ENCODE measurements around the gene IGFL4. TPM values are rescaled to one million over a fixed set of nuclear protein-coding genes. Genes with fewer than 3 reads are reported as not detected.
"Not testable (repeated sequence)": the region's sequence is repeated elsewhere in the genome, so short reads cannot be mapped to it uniquely, and the experiment has no call there.

The IGFL4 gene
- total and polyA plus RNA-seq, 4 donors = not detected

DNA sequence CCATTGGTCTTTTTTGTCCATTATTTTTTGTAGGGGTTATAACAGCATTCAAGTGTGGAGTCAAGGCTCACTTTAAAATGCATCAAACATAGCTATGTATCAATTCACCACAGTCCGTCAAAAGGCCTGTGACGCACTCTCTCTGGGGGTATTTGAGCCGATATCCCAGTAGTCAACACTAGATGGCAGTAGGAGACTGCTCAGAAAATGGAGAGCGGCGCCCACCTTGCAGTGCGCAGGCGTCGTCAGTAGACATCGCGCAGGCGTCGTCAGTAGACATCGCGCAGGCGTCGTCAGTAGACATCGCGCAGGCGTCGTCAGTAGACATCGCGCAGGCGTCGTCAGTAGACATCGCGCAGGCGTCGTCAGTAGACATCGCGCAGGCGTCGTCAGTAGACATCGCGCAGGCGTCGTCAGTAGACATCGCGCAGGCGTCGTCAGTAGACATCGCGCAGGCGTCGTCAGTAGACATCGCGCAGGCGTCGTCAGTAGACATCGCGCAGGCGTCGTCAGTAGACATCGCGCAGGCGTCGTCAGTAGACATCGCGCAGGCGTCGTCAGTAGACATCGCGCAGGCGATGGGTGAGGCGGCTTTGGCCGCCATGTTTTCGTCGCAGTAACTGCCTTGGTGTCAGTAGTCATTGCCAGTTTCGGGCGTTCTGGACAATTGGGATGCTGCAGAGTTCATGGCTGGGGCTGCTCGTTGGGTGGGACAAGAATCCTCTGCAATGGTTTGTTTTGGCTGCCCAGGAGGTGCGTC lies 38.0 kb upstream of the IGFL4 start:
- DNase-seq; intact Hi-C loops (cut with DNase I); H3K4me1 ChIP-seq (ENCODE audit: control insufficient read depth in 1 of 2, insufficient read depth in 2 of 2, low read length in 2 of 2); ATAC-seq (ENCODE audit: low FRiP score); H3K36me3 ChIP-seq (ENCODE audit: control insufficient read depth in 1 of 2, insufficient read depth in 2 of 2, low read length in 1 of 2); H3K4me3 ChIP-seq (ENCODE audit: low read length in 2 of 2); H3K9me3 ChIP-seq (ENCODE audit: control insufficient read depth, low read length); H3K27me3 ChIP-seq (ENCODE audit: control insufficient read depth in 1 of 2, insufficient read depth in 2 of 2, low read length in 1 of 2); H3K27ac ChIP-seq (ENCODE audit: low read depth in 1 of 2, low read length in 2 of 2): not testable (repeated sequence)
- 14 to 21% methylated on average over 36 to 44 of the region's 71 CpGs for WGBS, 2 donors

DNA sequence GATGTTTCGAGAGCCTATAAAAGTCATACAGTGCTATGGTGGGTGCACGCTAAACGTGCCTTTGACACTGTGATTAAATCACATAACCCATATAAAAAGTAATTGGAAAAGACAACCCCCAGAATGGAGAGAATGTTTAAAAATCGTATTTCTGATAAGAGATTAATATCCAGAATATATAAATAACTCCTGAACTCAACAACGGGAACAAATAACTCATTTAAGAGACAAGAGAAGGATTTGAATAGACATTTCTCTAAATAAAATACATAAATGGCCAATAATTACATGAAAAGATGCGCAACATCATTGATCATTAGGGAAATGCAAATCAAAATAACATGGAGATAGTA lies 37.0 kb upstream of the IGFL4 start:
- DNase-seq (no peak), ATAC-seq (ENCODE audit: low FRiP score) (no peak)
- Histone ChIP-seq H3K36me3 (ENCODE audit: control insufficient read depth in 1 of 2, insufficient read depth in 2 of 2, low read length in 1 of 2) (no peaks in the 10 kb centered on the region), H3K27ac (ENCODE audit: low read depth in 1 of 2, low read length in 2 of 2) (no peak overlapping the region), H3K4me1 (ENCODE audit: control insufficient read depth in 1 of 2, insufficient read depth in 2 of 2, low read length in 2 of 2) (no peaks in the 10 kb centered on the region), H3K27me3 (ENCODE audit: control insufficient read depth in 1 of 2, insufficient read depth in 2 of 2, low read length in 1 of 2) (peaks cover 0 to 9% of the 10 kb centered on the region in 2 donors), H3K9me3 (ENCODE audit: control insufficient read depth, low read length) (peaks cover 3% of the 10 kb centered on the region), H3K4me3 (ENCODE audit: low read length in 2 of 2) (no peak overlapping the region)
- intact Hi-C loops (cut with DNase I) = no loop called here
- WGBS, 2 donors = 21 to 22% methylated on average over 6 of the region's 6 CpGs

DNA sequence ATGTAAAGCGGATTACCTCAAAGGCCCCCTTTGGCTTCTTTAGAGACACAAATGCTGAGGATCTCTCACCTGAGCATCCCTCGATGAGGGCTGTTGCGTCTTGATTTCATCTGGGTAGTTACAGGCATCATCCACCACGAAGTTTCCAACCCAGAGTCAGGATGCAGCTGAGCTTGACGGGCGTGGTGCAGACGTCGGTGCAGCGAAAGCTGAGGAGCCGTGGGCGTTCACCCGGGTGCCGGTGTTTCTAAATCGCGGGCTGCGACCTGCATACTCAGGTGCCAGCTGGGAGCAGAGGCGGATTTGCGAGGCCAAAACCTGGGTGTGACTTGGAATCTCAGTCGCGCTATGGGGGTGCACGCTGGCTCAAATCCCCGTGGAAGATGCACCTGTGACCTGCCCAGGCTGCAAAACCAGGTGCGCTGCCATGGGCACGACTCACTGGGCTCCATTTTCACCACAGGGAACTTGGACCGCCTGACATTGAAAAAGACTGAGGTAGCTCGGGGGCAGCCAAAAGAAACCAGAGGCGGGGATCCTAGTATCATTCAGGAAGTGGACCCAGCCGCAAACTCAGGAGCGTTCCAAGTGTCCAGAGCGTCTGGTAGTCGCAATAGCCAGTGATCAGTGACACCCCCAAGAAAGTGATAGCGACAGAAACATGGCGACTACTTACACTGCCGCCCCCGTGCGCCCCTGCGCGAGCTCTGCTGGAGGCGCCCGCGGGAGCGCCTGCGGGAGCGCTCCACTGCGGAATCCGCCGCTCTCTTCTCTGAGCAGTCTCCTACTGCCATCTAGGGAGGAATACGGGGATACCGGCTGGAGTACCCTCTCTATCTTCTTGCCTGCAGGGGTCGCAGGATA lies 36.4 kb upstream of the IGFL4 start:
- no peak for DNase-seq
- peaks cover 0 to 9% of the 10 kb centered on the region in 2 donors for H3K27me3 ChIP-seq (ENCODE audit: control insufficient read depth in 1 of 2, insufficient read depth in 2 of 2, low read length in 1 of 2)

DNA sequence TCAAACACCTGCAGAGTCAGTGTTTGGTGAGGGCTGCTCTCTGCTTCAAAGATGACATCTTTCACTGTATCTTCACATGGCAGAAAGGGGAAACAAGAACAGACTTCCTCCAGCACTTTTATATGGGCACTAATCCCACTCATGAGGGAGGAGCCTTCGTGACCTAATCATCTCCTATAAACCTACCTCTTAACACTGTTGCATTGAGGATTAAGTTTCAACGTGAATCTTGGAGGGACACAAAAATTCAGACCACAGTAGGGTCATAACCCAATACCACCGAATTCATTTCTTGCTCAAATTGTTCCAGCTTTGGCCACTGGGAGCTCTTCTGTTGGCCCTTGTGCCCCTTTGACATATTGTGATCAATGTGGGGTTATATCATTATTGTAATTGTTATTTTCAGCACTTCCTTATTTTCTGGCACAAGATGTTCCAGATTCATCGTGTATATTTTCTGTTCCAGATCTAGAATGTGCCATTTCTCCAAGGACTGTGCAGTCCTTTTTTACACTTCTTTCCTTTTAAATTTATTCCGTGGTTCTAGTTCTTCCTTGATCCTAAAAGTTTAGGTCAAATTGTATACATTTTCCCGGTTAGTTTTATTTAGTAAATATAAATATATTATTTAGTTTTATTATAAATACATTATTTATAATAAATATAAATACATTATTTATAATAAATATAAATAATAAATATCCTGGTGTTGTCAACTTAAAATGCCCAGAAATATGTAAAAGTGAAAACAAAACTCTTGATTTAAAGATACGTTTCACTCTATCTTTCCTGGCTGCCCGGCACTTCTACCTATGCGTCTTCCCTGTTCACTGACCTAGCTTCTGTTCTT lies 35.5 kb upstream of the IGFL4 start:
- peaks cover 3% of the 10 kb centered on the region for H3K9me3 ChIP-seq (ENCODE audit: control insufficient read depth, low read length)
- H3K27me3 ChIP-seq (ENCODE audit: control insufficient read depth in 1 of 2, insufficient read depth in 2 of 2, low read length in 1 of 2) = peaks cover 0 to 9% of the 10 kb centered on the region in 2 donors
- no peak overlapping the region for H3K27ac ChIP-seq (ENCODE audit: low read depth in 1 of 2, low read length in 2 of 2)
- no peaks in the 10 kb centered on the region for H3K36me3 ChIP-seq (ENCODE audit: control insufficient read depth in 1 of 2, insufficient read depth in 2 of 2, low read length in 1 of 2)
- no peaks in the 10 kb centered on the region for H3K4me1 ChIP-seq (ENCODE audit: control insufficient read depth in 1 of 2, insufficient read depth in 2 of 2, low read length in 2 of 2)
- H3K4me3 ChIP-seq (ENCODE audit: low read length in 2 of 2) = no peak overlapping the region
- DNase-seq (no peak), ATAC-seq (ENCODE audit: low FRiP score) (no peak)
- intact Hi-C loops (cut with DNase I) = no loop called here
- WGBS, 2 donors = 36 to 37% methylated on average over 9 of the region's 9 CpGs

More for the DNA sequence above, 36.4 kb upstream of the IGFL4 start:
- ATAC-seq (ENCODE audit: low FRiP score) = no peak
- H3K27ac ChIP-seq (ENCODE audit: low read depth in 1 of 2, low read length in 2 of 2) = no peak overlapping the region
- intact Hi-C loops (cut with DNase I) = no loop called here
- peaks cover 3% of the 10 kb centered on the region for H3K9me3 ChIP-seq (ENCODE audit: control insufficient read depth, low read length)
- WGBS, 2 donors = 2% methylated on average over 50 of the region's 50 CpGs
- no peaks in the 10 kb centered on the region for H3K36me3 ChIP-seq (ENCODE audit: control insufficient read depth in 1 of 2, insufficient read depth in 2 of 2, low read length in 1 of 2)
- no peak overlapping the region for H3K4me3 ChIP-seq (ENCODE audit: low read length in 2 of 2)
- no peaks in the 10 kb centered on the region for H3K4me1 ChIP-seq (ENCODE audit: control insufficient read depth in 1 of 2, insufficient read depth in 2 of 2, low read length in 2 of 2)

DNA sequence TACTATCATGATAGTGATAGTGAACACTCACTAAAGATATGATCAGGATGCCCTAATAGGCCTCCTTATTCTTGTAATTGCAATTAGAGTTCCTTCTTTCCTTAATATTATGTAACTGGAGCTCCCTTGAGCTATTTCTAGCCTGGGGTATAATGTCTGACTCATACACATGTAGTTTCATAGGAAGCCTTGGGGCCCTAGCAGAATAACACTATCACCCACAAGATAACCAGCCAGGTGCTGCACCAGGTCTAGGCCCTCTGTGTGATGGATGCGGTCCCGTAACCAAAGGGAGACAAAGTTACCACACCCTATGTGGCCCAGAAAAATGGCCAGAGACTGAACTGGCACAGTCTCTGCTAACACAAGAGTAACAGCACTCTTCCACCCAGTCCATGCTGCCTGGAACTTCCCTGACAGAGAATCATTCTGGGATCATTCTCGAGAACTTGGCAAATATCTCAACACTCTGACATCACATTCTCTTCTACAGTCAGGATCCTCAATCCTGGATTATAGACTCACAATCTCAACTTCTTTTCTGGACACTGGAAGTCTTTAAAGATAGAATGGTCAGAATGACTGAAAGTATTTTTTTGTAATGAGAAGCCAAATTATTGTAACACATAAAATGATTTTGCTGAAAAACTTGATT lies 32.6 kb upstream of the IGFL4 start:
- Histone ChIP-seq H3K4me3 (ENCODE audit: low read length in 2 of 2) (no peak overlapping the region), H3K9me3 (ENCODE audit: control insufficient read depth, low read length) (peaks cover 4% of the 10 kb centered on the region), H3K27ac (ENCODE audit: low read depth in 1 of 2, low read length in 2 of 2) (no peak overlapping the region), H3K36me3 (ENCODE audit: control insufficient read depth in 1 of 2, insufficient read depth in 2 of 2, low read length in 1 of 2) (no peaks in the 10 kb centered on the region), H3K4me1 (ENCODE audit: control insufficient read depth in 1 of 2, insufficient read depth in 2 of 2, low read length in 2 of 2) (no peaks in the 10 kb centered on the region), H3K27me3 (ENCODE audit: control insufficient read depth in 1 of 2, insufficient read depth in 2 of 2, low read length in 1 of 2) (peaks cover 0 to 10% of the 10 kb centered on the region in 2 donors)
- 76 to 80% methylated on average over 3 of the region's 3 CpGs for WGBS, 2 donors
- intact Hi-C loops (cut with DNase I) = no loop called here
- ATAC-seq (ENCODE audit: low FRiP score) (no peak), DNase-seq (no peak)

DNA sequence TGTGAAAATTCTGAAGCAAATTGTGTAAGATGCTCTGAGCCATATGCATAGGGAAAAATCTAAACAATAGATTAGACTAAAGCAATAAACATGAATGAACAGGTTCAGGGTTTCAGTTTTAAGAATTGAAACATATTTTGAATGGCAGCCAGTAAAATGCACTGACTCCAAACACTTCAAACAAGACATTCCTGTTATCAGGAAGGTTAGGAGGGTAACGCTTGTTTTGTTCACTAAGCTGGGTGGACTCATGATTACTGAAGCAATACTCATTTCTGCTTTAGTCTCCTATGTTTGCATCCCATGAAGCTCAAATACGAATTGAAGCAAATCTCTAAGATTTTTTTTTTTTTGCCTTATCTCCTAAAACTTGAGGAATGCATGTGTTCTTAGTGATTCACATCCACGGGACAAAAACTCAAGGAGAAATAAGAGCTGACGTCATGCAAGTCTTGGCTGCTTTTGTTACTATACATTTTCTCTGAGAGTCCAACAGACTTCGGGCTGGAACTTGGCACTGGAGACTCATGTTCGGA lies 29.1 kb upstream of the IGFL4 start:
- ATAC-seq (ENCODE audit: low FRiP score) = no peak
- intact Hi-C loops (cut with DNase I) = no loop called here
- DNase-seq = no peak
- 3 to 9% methylated on average over 6 of the region's 6 CpGs for WGBS, 2 donors
- no peak overlapping the region for H3K27ac ChIP-seq (ENCODE audit: low read depth in 1 of 2, low read length in 2 of 2)
- peaks cover 0 to 2% of the 10 kb centered on the region in 2 donors for H3K27me3 ChIP-seq (ENCODE audit: control insufficient read depth in 1 of 2, insufficient read depth in 2 of 2, low read length in 1 of 2)
- no peaks in the 10 kb centered on the region for H3K4me1 ChIP-seq (ENCODE audit: control insufficient read depth in 1 of 2, insufficient read depth in 2 of 2, low read length in 2 of 2)
- H3K36me3 ChIP-seq (ENCODE audit: control insufficient read depth in 1 of 2, insufficient read depth in 2 of 2, low read length in 1 of 2) = no peaks in the 10 kb centered on the region
- peaks cover 3% of the 10 kb centered on the region for H3K9me3 ChIP-seq (ENCODE audit: control insufficient read depth, low read length)
- H3K4me3 ChIP-seq (ENCODE audit: low read length in 2 of 2) = no peak overlapping the region

DNA sequence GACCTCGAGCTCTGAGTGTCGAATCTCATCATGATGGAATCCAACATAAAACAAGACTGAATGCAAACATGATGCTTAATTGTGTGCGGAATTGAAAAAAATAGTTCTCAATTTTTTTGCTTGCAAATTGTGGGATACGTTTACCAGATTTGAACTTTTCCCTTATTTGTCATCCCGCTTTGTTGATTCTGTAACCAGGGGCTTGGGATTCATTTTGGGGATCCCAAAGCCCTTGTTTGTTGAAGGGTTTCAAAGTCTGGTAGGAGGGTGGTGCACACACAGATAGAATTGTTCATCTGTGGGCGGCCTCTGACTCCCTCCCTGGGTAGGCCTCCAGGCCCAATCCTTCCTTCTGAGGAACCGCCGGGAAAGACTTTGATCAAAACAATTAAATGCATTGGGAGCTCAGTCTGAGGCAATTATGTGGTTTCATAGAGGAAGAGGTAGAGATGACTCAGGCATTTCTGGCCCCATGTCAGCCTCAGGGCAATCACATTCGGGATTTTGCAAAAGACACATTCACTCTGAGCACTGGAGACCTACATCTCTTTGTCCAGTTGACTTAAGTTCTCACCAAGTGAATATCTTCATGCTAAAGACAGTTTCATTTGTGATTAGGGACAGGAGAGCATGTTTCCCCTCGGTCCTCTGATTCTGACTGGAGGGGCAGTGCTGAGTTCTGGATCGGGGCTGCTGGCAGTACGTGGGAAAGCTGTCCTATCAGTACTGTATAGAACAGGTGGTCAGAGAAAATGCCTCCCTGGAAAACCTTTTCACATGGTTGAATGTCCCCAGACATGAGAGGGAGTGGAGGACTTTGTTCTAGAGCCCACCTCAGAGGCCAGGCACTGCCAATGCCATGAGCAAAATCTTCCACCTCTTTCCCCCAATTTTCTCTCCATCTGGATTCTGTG lies 27.8 kb upstream of the IGFL4 start:
- ATAC-seq (ENCODE audit: low FRiP score) (no peak), DNase-seq (no peak)
- Histone ChIP-seq H3K27me3 (ENCODE audit: control insufficient read depth in 1 of 2, insufficient read depth in 2 of 2, low read length in 1 of 2) (peaks cover 0 to 2% of the 10 kb centered on the region in 2 donors), H3K36me3 (ENCODE audit: control insufficient read depth in 1 of 2, insufficient read depth in 2 of 2, low read length in 1 of 2) (no peaks in the 10 kb centered on the region), H3K4me3 (ENCODE audit: low read length in 2 of 2) (no peak overlapping the region), H3K9me3 (ENCODE audit: control insufficient read depth, low read length) (peaks cover 3% of the 10 kb centered on the region), H3K4me1 (ENCODE audit: control insufficient read depth in 1 of 2, insufficient read depth in 2 of 2, low read length in 2 of 2) (no peaks in the 10 kb centered on the region), H3K27ac (ENCODE audit: low read depth in 1 of 2, low read length in 2 of 2) (no peak overlapping the region)
- intact Hi-C loops (cut with DNase I) = no loop called here
- WGBS, 2 donors = 74 to 78% methylated on average over 12 of the region's 12 CpGs

Data from aorta (tissue), 5 donors.